Measurements from ENCODE around the gene IER5L. TPM values are rescaled to one million over a fixed set of nuclear protein-coding genes. Genes with fewer than 3 reads are reported as not detected.

The IER5L gene
- total and polyA plus RNA-seq, 9 of the 15 experiments (the other 6 are each of a cell fraction or from before 2014, with no cell fraction given), result 0.14 to 11.9 (median 0.52) TPM

DNA sequence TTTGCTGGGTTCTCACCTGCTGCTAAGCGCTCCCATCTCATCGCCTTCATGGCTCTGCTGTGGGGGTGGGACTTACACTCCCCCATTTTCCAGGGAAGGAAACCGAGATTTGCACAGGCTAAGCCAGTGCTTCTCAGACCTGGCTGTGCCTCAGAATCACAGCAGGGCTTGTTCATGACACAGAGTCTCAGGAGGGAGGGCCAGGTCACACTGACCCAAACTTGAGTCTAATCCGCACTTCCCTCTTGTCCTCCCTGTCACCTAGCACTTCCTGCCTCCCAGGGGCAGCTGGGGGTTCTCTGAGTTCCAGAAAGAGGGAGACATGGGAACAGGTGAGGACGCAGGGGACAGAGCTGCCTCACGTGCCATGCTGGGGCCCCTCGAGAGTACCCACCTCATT is 15.6 kb upstream of the IER5L start:
- Histone ChIP-seq H2AFZ (ENCODE audit: low read depth, low read length) (no peak overlapping the region), H4K20me1 (replicated peaks; ENCODE audit: control insufficient read depth, insufficient read depth, low read length) (no peaks in the 10 kb centered on the region; the same call in 1 of the 2 replicates), H3K36me3 (ENCODE audit: control insufficient read depth, insufficient read depth, low read length) (no peaks in the 10 kb centered on the region), H3K79me2 (ENCODE audit: control insufficient read depth, insufficient read depth, low read length) (no peaks in the 10 kb centered on the region), H3K9me1 (ENCODE audit: control insufficient read depth, insufficient read depth, low read length) (no peaks in the 10 kb centered on the region), H3K27me3 (ENCODE audit: control insufficient read depth in 2 of 2, insufficient read depth in 2 of 2, low read length in 2 of 2) (peaks cover 3 to 16% of the 10 kb centered on the region in 2 experiments; a peak in 3 of 5 replicates), H3K4me1 (replicated peaks in 1 of 2; ENCODE audit: control insufficient read depth in 2 of 2, insufficient read depth in 2 of 2, low read length in 2 of 2) (peaks cover 0 to 7% of the 10 kb centered on the region in 2 experiments; a peak in 4 of 5 replicates), H3K9ac (ENCODE audit: insufficient read depth in 1 of 2, low read depth in 2 of 2, low read length in 2 of 2) (peak overlapping the region in 1 of 2 experiments; percentile 80; a peak in 2 of 4 replicates), H3K4me2 (ENCODE audit: insufficient read depth, low read length) (no peak overlapping the region), H3K9me3 (replicated peaks; ENCODE audit: control insufficient read depth, insufficient read depth, low read depth, low read length) (no peaks in the 10 kb centered on the region; the same call in 1 of the 2 replicates), H3K4me3 (no peak overlapping the region), H3K27ac (ENCODE audit: extremely low read depth, low read depth, low read length) (no peak overlapping the region)
- ATAC-seq, result peak; percentile 48; the same call in 2 of the 3 replicates
- intact Hi-C loops (cut with micrococcal nuclease), result no loop called here
- TF ChIP-seq PHB (CRISPR knock-in tag; IDR thresholded peaks at IDR 0.05), result no peak
- TF ChIP-seq ATF7 (IDR thresholded peaks at IDR 0.05), result no peak
- peak; percentile 20; the same call in 1 of the 2 replicates for TF ChIP-seq SPI1 (IDR thresholded peaks at IDR 0.05; ENCODE audit: borderline replicate concordance, low read depth, low read length)
- TF ChIP-seq, protein P1, sequence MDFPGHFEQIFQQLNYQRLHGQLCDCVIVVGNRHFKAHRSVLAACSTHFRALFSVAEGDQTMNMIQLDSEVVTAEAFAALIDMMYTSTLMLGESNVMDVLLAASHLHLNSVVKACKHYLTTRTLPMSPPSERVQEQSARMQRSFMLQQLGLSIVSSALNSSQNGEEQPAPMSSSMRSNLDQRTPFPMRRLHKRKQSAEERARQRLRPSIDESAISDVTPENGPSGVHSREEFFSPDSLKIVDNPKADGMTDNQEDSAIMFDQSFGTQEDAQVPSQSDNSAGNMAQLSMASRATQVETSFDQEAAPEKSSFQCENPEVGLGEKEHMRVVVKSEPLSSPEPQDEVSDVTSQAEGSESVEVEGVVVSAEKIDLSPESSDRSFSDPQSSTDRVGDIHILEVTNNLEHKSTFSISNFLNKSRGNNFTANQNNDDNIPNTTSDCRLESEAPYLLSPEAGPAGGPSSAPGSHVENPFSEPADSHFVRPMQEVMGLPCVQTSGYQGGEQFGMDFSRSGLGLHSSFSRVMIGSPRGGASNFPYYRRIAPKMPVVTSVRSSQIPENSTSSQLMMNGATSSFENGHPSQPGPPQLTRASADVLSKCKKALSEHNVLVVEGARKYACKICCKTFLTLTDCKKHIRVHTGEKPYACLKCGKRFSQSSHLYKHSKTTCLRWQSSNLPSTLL (IDR thresholded peaks at IDR 0.05), result no peak
- no peak for TF ChIP-seq ZBTB8A (IDR thresholded peaks at IDR 0.05; ENCODE audit: partially characterized antibody)
- TF ChIP-seq FOXK2 (conservative IDR thresholded peaks at IDR 0.05 in 1 of 2, IDR thresholded peaks at IDR 0.05 in 1 of 2; ENCODE audit: low read depth in 2 of 2), result no peak
- FAIRE-seq, result no peak
- in situ Hi-C loops (cut with MboI), result no loop called here
- no peak for DNase-seq (ENCODE audit: extremely low read depth in 1 of 4, low spot score in 3 of 4)
- POLR2A ChIA-PET, result no interaction called here
- BruUV-seq (replicated peaks), result no TSS peak
- WGBS (ENCODE audit: insufficient coverage, low coverage, missing lambda C conversion rate), result 21% methylated on average over 7 of the region's 7 CpGs
- CTCF ChIA-PET (ENCODE audit: low intra/inter-chr PET ratio), result no interaction called here

All from K562 (cell line).